HCT116 (cell line): ENCODE results near the gene ARHGEF10L. TPM values are rescaled to one million over a fixed set of nuclear protein-coding genes. Genes with fewer than 3 reads are reported as not detected.

ENCODE experiments used
- ATAC-seq: fragments of 200-7000 bp; cut with Tn5 transposase; 2 replicates; pipeline ENCODE4 v1.9.1; 2020; ENCODE audit warnings: mild to moderate bottlenecking, moderate library complexity
- BruUV-seq: library from RNA; stranded (reverse); fragments of 400-500 nt; replicated peaks from 2 replicates; lab custom pipeline; 2021; lab: Mats Ljungman, UMichigan
- CTCF ChIA-PET: fragments of 300-600 bp; sonication (Branson Sonifier 250); formaldehyde crosslinking; loops from one replicate; lab custom pipeline; 2021; ENCODE audit warnings: antibody characterized with exemption; lab: Charles Lee
- POLR2A ChIA-PET: fragments of 300-600, 350-600 bp; sonication (Branson Sonifier 250); formaldehyde crosslinking; loops from one replicate; lab custom pipeline; 2021; ENCODE audit warnings: antibody characterized with exemption; lab: Charles Lee
- RAD21 ChIA-PET, 2 experiments: fragments of 300-600 bp; sonication (Branson Sonifier 250); formaldehyde crosslinking; loops; one replicate each; lab custom pipeline; 2023; ENCODE audit warnings: low total read pairs in 2 of 2; ENCODE audit not compliant: uncharacterized antibody in 2 of 2, unreplicated experiment in 2 of 2, low non-redundant PET in 1 of 2; lab: Charles Lee
- DNase-seq: peaks from one replicate; pipeline ENCODE4 v3.0.0-alpha.2; 2010; ENCODE audit warnings: low read depth, low spot score
- H2AFZ ChIP-seq: fragments of 200-600 bp; shearing (Covaris generic), sonication (generic); 2 replicates; pipeline ENCODE4 v1.6.1; 2017; ENCODE audit warnings: low read depth, mixed run types, mixed read lengths, antibody characterized with exemption, low read length; ENCODE audit not compliant: poor library complexity, severe bottlenecking
- H3K27ac ChIP-seq: 2 replicates; pipeline ENCODE4 v1.5.1; 2012; ENCODE audit warnings: low read depth, low read length
- H3K27me3 ChIP-seq: fragments of 200-600 bp; sonication (generic); 2 replicates; pipeline ENCODE4 v1.6.1; 2016; ENCODE audit warnings: mixed run types, low read length, mixed read lengths; ENCODE audit not compliant: insufficient read depth
- H3K36me3 ChIP-seq, 2 experiments: fragments of 200-500 bp in 1 of 2; fragments of 200-600 bp in 1 of 2; sonication (Bioruptor generic) in 1 of 2; sonication (generic) in 1 of 2; 2 replicates each; pipeline versions ENCODE4 v1.5.1 to v1.6.1; 2014 to 2016; ENCODE audit warnings: low read length in 2 of 2, inconsistent platforms in 1 of 2, mixed read lengths in 1 of 2, mixed run types in 1 of 2; ENCODE audit not compliant: insufficient read depth in 2 of 2, control insufficient read depth in 1 of 2
- H3K4me1 ChIP-seq, 2 experiments: fragments of 200-600 bp in 1 of 2; sonication (generic) in 1 of 2; 2 replicates each; pipeline versions ENCODE4 v1.5.1 to v1.6.1; 2012 to 2017; ENCODE audit warnings: low read length in 2 of 2, inconsistent platforms in 1 of 2, mild to moderate bottlenecking in 1 of 2, mixed read lengths in 1 of 2, mixed run types in 1 of 2, moderate library complexity in 1 of 2; ENCODE audit not compliant: insufficient read depth in 2 of 2, control insufficient read depth in 1 of 2
- H3K4me2 ChIP-seq: fragments of 200-600 bp; sonication (generic); 2 replicates; pipeline ENCODE4 v1.6.1; 2017; ENCODE audit warnings: mixed run types, low read length, mixed read lengths
- H3K4me3 ChIP-seq, 2 experiments: fragments of 200-600 bp in 1 of 2; sonication (generic) in 1 of 2; replicated peaks in 1 of 2; 2 replicates each; pipeline ENCODE4 v1.5.1; 2011 to 2016; ENCODE audit warnings: low read length in 2 of 2, control low read depth in 1 of 2, low read depth in 1 of 2, mild to moderate bottlenecking in 1 of 2, mixed read lengths in 1 of 2, mixed run types in 1 of 2
- H3K79me2 ChIP-seq: fragments of 200-600 bp; sonication (generic); 2 replicates; pipeline ENCODE4 v1.6.1; 2017; ENCODE audit warnings: mild to moderate bottlenecking, mixed run types, low read length, moderate library complexity, mixed read lengths; ENCODE audit not compliant: insufficient read depth
- H3K9ac ChIP-seq: fragments of 200-600 bp; sonication (generic); 2 replicates; pipeline ENCODE4 v1.6.1; 2016; ENCODE audit warnings: low read length, mixed read lengths
- H3K9me2 ChIP-seq: fragments of 200-600 bp; sonication (generic), shearing (Covaris generic); 2 replicates; pipeline ENCODE4 v1.6.1; 2017; ENCODE audit warnings: mixed run types, mild to moderate bottlenecking, moderate library complexity; ENCODE audit not compliant: insufficient read depth
- H3K9me3 ChIP-seq, 2 experiments: fragments of 200-500 bp in 1 of 2; fragments of 200-600 bp in 1 of 2; sonication (Bioruptor generic) in 1 of 2; sonication (generic) in 1 of 2; 2 replicates each; pipeline ENCODE4 v1.6.1; 2014 to 2017; ENCODE audit warnings: low read length in 2 of 2, mixed read lengths in 2 of 2, inconsistent platforms in 1 of 2, low read depth in 1 of 2, mild to moderate bottlenecking in 1 of 2, mixed run types in 1 of 2, moderate library complexity in 1 of 2; ENCODE audit not compliant: control insufficient read depth in 1 of 2, insufficient read depth in 1 of 2
- H4K20me1 ChIP-seq: fragments of 200-600 bp; sonication (generic), shearing (Covaris generic); 2 replicates; pipeline ENCODE4 v1.6.1; 2017; ENCODE audit warnings: mixed run types, mild to moderate bottlenecking, moderate library complexity; ENCODE audit not compliant: insufficient read depth
- EZH2 ChIP-seq: fragments of 200-600 bp; sonication (generic); IDR thresholded peaks from 2 replicates; pipeline ENCODE4 v1.6.1; 2017; ENCODE audit warnings: antibody characterized with exemption, mixed run types
- JUND ChIP-seq: IDR thresholded peaks from 2 replicates; pipeline ENCODE4 v1.6.1; 2012
- POLR2AphosphoS5 ChIP-seq: IDR thresholded peaks from 2 replicates; pipeline ENCODE4 v1.6.1; 2011; ENCODE audit warnings: mild to moderate bottlenecking, low read depth, low read length, moderate library complexity
- RAD21 ChIP-seq: IDR thresholded peaks from 2 replicates; pipeline ENCODE4 v1.6.1; 2012; ENCODE audit warnings: low read depth, mild to moderate bottlenecking
- SP1 ChIP-seq: IDR thresholded peaks from 2 replicates; pipeline ENCODE4 v1.6.1; 2012; ENCODE audit warnings: low read depth
- ZFX ChIP-seq: fragments of 450-650 bp; IDR thresholded peaks from 2 replicates; pipeline ENCODE4 v1.6.1; 2017
- intact Hi-C: fragments of 100-400 bp; cut with micrococcal nuclease; formaldehyde crosslinking; loops from 2 replicates; pipeline ENCODE4 v1.10.0; 2022
- total RNA-seq: library from RNA; stranded (reverse); gene quantifications from one replicate; pipeline ENCODE4 v1.2.1, GENCODE V29; 2021; ENCODE audit not compliant: unreplicated experiment
- TF ChIP-seq, protein P1 (sequence below): IDR thresholded peaks from 2 replicates; pipeline ENCODE4 v1.6.1; 2011; ENCODE audit warnings: mild to moderate bottlenecking, low read length, moderate library complexity; ENCODE audit not compliant: insufficient replicate concordance; ENCODE audit errors: extremely low read depth

The ARHGEF10L gene
- total RNA-seq, 1 experiment from 2014 or later = 14.7 TPM

GRCh38 chr1:17549384-17549783 is 9.9 kb downstream of the ARHGEF10L start:
- no peak for TF ChIP-seq ZFX
- TF ChIP-seq RAD21 = no peak
- no peak for TF ChIP-seq EZH2
- TF ChIP-seq, protein P1, sequence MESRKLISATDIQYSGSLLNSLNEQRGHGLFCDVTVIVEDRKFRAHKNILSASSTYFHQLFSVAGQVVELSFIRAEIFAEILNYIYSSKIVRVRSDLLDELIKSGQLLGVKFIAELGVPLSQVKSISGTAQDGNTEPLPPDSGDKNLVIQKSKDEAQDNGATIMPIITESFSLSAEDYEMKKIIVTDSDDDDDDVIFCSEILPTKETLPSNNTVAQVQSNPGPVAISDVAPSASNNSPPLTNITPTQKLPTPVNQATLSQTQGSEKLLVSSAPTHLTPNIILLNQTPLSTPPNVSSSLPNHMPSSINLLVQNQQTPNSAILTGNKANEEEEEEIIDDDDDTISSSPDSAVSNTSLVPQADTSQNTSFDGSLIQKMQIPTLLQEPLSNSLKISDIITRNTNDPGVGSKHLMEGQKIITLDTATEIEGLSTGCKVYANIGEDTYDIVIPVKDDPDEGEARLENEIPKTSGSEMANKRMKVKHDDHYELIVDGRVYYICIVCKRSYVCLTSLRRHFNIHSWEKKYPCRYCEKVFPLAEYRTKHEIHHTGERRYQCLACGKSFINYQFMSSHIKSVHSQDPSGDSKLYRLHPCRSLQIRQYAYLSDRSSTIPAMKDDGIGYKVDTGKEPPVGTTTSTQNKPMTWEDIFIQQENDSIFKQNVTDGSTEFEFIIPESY = no peak
- TF ChIP-seq SP1 = no peak
- TF ChIP-seq POLR2AphosphoS5 = no peak
- no peak for TF ChIP-seq JUND
- Histone ChIP-seq H3K4me3 (no peak overlapping the region), H3K9ac (no peak overlapping the region), H3K27ac (no peak overlapping the region), H2AFZ (no peak overlapping the region), H3K4me1 (peaks cover 42 to 79% of the 10 kb centered on the region in 2 experiments), H3K27me3 (no peaks in the 10 kb centered on the region), H3K9me3 (no peaks in the 10 kb centered on the region), H3K4me2 (no peak overlapping the region), H3K79me2 (peaks cover 30% of the 10 kb centered on the region), H3K9me2 (no peaks in the 10 kb centered on the region), H3K36me3 (no peaks in the 10 kb centered on the region), H4K20me1 (no peaks in the 10 kb centered on the region)
- ChIA-PET CTCF (no interaction called here), RAD21 (no interaction called here), POLR2A (no interaction called here)
- intact Hi-C loops = no loop called here
- DNase-seq (no peak), ATAC-seq (no peak)
- BruUV-seq = no TSS peak
